ENCODE measurements around the gene METTL5. TPM values are rescaled to one million over a fixed set of nuclear protein-coding genes. Genes with fewer than 3 reads are reported as not detected.
A peak's percentile ranks its signal among the peaks of the same experiment; 100 is the strongest.
"Not testable (repeated sequence)": the region's sequence is repeated elsewhere in the genome, so short reads cannot be mapped to it uniquely, and the experiment has no call there.

METTL5 gene
- total RNA-seq (45.9 and 61.0 TPM in 2 replicates), polyA plus RNA-seq (55.4 and 60.7 TPM in 2 replicates)

DNA sequence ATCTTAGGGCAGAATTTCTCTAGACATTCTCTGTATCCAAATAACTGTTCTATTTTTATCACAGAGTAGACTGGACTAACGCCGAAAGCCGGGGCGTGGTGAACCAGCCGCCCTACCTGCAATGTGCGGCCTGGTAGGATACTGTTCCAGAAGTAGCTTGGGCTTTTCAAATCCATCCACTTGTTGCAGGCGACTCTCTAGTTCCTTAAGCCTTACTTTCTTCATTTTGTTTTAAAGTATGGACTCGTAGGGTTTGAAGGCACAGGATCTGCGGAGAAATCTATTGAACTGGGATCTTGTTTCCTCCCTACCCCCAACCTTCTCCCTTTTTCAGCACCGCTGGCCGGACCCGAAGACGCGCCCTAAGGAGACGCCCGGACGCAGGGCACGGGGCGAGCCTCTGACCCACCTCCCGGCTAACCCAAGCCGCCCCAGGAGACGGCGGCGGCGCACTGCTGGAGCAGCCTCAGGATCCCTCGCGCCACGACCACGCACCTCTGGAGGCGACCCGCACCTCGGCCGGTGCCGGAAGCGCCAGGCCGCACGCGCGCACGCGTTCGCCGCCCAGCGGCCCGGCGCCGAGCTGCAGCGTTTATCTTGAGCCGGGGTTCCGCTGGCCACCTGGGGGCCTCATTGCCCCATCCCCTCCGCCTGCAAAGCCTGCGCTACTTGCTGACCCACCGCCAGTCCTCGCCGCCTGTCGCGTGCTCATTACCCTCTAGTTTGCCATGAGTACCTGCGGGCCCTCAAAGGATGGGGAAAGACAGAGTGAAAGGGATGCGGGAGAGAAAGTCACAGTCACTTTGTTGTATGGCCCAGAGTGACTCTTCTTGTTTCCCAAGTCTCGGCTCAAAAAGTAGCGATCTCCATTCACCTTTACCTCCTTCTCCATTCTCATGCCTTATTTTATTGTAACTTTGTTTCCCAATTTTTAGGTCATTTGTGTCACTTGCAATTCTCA, at the start of gene METTL5:
Gene METTL5 (minus strand): TSS at position 533 of the 961 bp plus-strand sequence. CDS start 308 bp downstream, at position 225.
- no peaks in the 10 kb centered on the region for H3K9me2 ChIP-seq (replicated peaks; ENCODE audit: insufficient read depth)
- peaks cover 50% of the 10 kb centered on the region for H3K79me2 ChIP-seq
- TF ChIP-seq, protein P1, sequence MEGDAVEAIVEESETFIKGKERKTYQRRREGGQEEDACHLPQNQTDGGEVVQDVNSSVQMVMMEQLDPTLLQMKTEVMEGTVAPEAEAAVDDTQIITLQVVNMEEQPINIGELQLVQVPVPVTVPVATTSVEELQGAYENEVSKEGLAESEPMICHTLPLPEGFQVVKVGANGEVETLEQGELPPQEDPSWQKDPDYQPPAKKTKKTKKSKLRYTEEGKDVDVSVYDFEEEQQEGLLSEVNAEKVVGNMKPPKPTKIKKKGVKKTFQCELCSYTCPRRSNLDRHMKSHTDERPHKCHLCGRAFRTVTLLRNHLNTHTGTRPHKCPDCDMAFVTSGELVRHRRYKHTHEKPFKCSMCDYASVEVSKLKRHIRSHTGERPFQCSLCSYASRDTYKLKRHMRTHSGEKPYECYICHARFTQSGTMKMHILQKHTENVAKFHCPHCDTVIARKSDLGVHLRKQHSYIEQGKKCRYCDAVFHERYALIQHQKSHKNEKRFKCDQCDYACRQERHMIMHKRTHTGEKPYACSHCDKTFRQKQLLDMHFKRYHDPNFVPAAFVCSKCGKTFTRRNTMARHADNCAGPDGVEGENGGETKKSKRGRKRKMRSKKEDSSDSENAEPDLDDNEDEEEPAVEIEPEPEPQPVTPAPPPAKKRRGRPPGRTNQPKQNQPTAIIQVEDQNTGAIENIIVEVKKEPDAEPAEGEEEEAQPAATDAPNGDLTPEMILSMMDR (IDR thresholded peaks at IDR 0.05; ENCODE audit: poor library complexity), result peak; percentile 95
- no peak for TF ChIP-seq EZH2phosphoT487 (IDR thresholded peaks at IDR 0.05; ENCODE audit: low read depth, severe bottlenecking, unreplicated experiment)
- H3K4me2 ChIP-seq, result peak within 1 kb of the TSS; percentile 82
- no peaks in the 10 kb centered on the region for H3K36me3 ChIP-seq (replicated peaks; ENCODE audit: insufficient read depth, low read depth)
- peak; percentile 92 for DNase-seq (ENCODE audit: low spot score)
- peak within 1 kb of the TSS; percentile 89 for H3K27ac ChIP-seq
- H3K9me3 ChIP-seq (ENCODE audit: low read depth), result no peaks in the 10 kb centered on the region
- H3K4me1 ChIP-seq (ENCODE audit: insufficient read depth), result peaks cover 8% of the 10 kb centered on the region
- H3K4me3 ChIP-seq, result peak within 1 kb of the TSS; percentile 76
- H3K27me3 ChIP-seq, result no peaks in the 10 kb centered on the region
- H4K20me1 ChIP-seq (ENCODE audit: insufficient read depth, poor library complexity, severe bottlenecking), result peaks cover 17% of the 10 kb centered on the region
- peak within 1 kb of the TSS; percentile 83 for H2AFZ ChIP-seq
- 5% methylated on average over 61 of the region's 61 CpGs for WGBS (ENCODE audit: low lambda C conversion rate, missing lambda C conversion rate)

DNA sequence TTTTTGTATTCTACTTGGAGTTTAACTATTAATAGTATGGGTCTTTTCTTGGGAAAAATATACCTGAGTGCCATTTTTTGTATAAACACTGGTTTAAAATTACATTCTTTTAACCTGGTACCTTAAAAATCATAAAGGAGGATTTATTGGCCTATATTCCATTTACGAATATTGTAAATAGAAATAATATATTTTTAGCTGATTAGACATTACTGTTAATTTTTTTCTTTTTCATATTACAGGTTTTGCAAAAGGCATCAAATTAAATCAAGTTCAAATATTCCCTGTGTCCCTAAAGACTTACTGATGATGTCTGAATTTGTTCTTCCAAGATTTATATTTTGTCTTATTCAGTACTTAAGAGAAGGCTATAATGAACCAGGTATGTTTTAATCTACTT, 47.3 kb upstream of the METTL5 start:
- Histone ChIP-seq H3K79me2 (peaks cover 42% of the 10 kb centered on the region), H2AFZ (no peak overlapping the region), H3K9me3 (ENCODE audit: low read depth) (no peaks in the 10 kb centered on the region), H3K4me2 (no peak overlapping the region), H3K36me3 (replicated peaks; ENCODE audit: insufficient read depth, low read depth) (no peaks in the 10 kb centered on the region), H3K27me3 (no peaks in the 10 kb centered on the region), H3K27ac (no peak overlapping the region), H3K4me1 (ENCODE audit: insufficient read depth) (no peaks in the 10 kb centered on the region), H4K20me1 (ENCODE audit: insufficient read depth, poor library complexity, severe bottlenecking) (no peaks in the 10 kb centered on the region), H3K4me3 (no peak overlapping the region), H3K9me2 (replicated peaks; ENCODE audit: insufficient read depth) (no peaks in the 10 kb centered on the region)
- TF ChIP-seq EZH2 (IDR thresholded peaks at IDR 0.05; ENCODE audit: borderline replicate concordance) (no peak), EZH2phosphoT487 (IDR thresholded peaks at IDR 0.05; ENCODE audit: low read depth, severe bottlenecking, unreplicated experiment) (no peak)
- TF ChIP-seq, protein P1 (IDR thresholded peaks at IDR 0.05; ENCODE audit: poor library complexity), result no peak
- WGBS (ENCODE audit: low lambda C conversion rate, missing lambda C conversion rate), result 97% methylated on average over 1 of the region's 1 CpG
- no peak for DNase-seq (ENCODE audit: low spot score)

DNA sequence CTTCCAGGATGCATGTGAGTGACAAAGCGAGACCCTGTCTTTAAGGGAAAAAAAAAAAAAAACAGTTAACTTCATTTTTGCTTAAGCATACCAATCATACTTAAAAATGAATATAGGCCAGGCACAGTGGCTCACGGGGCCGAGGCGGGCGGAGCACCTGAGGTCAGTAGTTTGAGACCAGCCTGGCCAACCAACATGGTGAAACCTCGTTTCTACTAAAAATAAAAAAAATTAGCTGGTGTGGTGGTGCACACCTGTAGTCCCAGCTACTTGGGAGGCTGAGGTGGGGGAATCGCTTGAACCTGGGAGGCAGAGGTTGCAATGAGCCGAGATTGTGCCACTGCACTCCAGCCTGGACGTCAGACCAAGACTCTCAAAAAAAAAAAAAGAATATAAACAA, 46.7 kb upstream of the METTL5 start:
- not testable (repeated sequence) for DNase-seq (ENCODE audit: low spot score); H3K27me3 ChIP-seq; H3K36me3 ChIP-seq (replicated peaks; ENCODE audit: insufficient read depth, low read depth); H4K20me1 ChIP-seq (ENCODE audit: insufficient read depth, poor library complexity, severe bottlenecking); H2AFZ ChIP-seq; H3K4me3 ChIP-seq; H3K4me2 ChIP-seq; H3K4me1 ChIP-seq (ENCODE audit: insufficient read depth); H3K27ac ChIP-seq; H3K9me3 ChIP-seq (ENCODE audit: low read depth); H3K9me2 ChIP-seq (replicated peaks; ENCODE audit: insufficient read depth)
- WGBS (ENCODE audit: low lambda C conversion rate, missing lambda C conversion rate), result 87% methylated on average over 9 of the region's 9 CpGs
- peaks cover 47% of the 10 kb centered on the region for H3K79me2 ChIP-seq

DNA sequence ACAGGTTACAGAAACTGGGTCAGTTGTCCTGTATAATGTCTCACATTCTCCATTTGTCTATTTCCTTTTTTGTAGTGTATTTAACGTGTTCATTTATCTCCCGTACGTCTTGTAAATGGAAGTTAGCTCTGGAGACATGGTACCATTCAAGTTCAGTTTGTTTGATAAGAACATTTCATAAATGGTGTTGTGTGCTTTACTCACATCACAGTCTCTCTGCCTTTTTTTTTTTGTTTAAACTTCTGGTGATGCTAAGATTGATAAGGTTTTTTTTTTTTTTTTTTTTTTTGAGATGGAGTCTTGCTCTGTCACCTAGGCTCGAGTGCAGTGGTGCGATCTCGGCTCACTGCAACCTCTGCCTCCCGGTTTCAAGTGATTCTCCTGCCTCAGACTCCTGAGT, 44.2 kb upstream of the METTL5 start:
- 59% methylated on average over 7 of the region's 7 CpGs for WGBS (ENCODE audit: low lambda C conversion rate, missing lambda C conversion rate)
- no peaks in the 10 kb centered on the region for H3K36me3 ChIP-seq (replicated peaks; ENCODE audit: insufficient read depth, low read depth)
- H3K4me2 ChIP-seq, result no peak overlapping the region
- no peak overlapping the region for H3K4me3 ChIP-seq
- H3K4me1 ChIP-seq (ENCODE audit: insufficient read depth), result no peaks in the 10 kb centered on the region
- H2AFZ ChIP-seq, result no peak overlapping the region
- no peak for DNase-seq (ENCODE audit: low spot score)
- H3K27me3 ChIP-seq, result no peaks in the 10 kb centered on the region
- H3K79me2 ChIP-seq, result peaks cover 67% of the 10 kb centered on the region
- H4K20me1 ChIP-seq (ENCODE audit: insufficient read depth, poor library complexity, severe bottlenecking), result no peaks in the 10 kb centered on the region
- no peak for TF ChIP-seq EZH2phosphoT487 (IDR thresholded peaks at IDR 0.05; ENCODE audit: low read depth, severe bottlenecking, unreplicated experiment)
- TF ChIP-seq, protein P1 (IDR thresholded peaks at IDR 0.05; ENCODE audit: poor library complexity), result no peak
- no peak for TF ChIP-seq EZH2 (IDR thresholded peaks at IDR 0.05; ENCODE audit: borderline replicate concordance)
- H3K27ac ChIP-seq, result no peak overlapping the region
- H3K9me3 ChIP-seq (ENCODE audit: low read depth), result no peaks in the 10 kb centered on the region
- H3K9me2 ChIP-seq (replicated peaks; ENCODE audit: insufficient read depth), result no peaks in the 10 kb centered on the region
